ENCODE measurements around the gene TCF12. TPM values are rescaled to one million over a fixed set of nuclear protein-coding genes. Genes with fewer than 3 reads are reported as not detected.

Gene TCF12
- total RNA-seq, 1 donor from 2014 or later = 68.9 TPM

- H3K4me3 ChIP-seq (ENCODE audit: low read depth, low read length) = no peak overlapping the region
- no peak for DNase-seq (ENCODE audit: low read depth)
- no peak for TF ChIP-seq CTCF (conservative IDR thresholded peaks at IDR 0.05; ENCODE audit: low read depth, low read length)
These were observed 271.0 kb downstream of the TCF12 start for GRCh38 chr15:57189466-57189865.

- H3K4me3 ChIP-seq (ENCODE audit: low read depth, low read length) = no peak overlapping the region
- DNase-seq (ENCODE audit: low read depth) = no peak
- TF ChIP-seq CTCF (conservative IDR thresholded peaks at IDR 0.05; ENCODE audit: low read depth, low read length) = no peak
These were observed 271.8 kb downstream of the TCF12 start for GRCh38 chr15:57190208-57190607.

- DNase-seq (ENCODE audit: low read depth) = no peak
- no peak overlapping the region for H3K4me3 ChIP-seq (ENCODE audit: low read depth, low read length)
- TF ChIP-seq CTCF (conservative IDR thresholded peaks at IDR 0.05; ENCODE audit: low read depth, low read length) = no peak
These were observed 274.7 kb downstream of the TCF12 start for GRCh38 chr15:57193161-57193560.

- no peak for DNase-seq (ENCODE audit: low read depth)
- H3K4me3 ChIP-seq (ENCODE audit: low read depth, low read length) = no peak overlapping the region
- TF ChIP-seq CTCF (conservative IDR thresholded peaks at IDR 0.05; ENCODE audit: low read depth, low read length) = no peak
These were observed 276.9 kb downstream of the TCF12 start for GRCh38 chr15:57195326-57195725.

- TF ChIP-seq CTCF (conservative IDR thresholded peaks at IDR 0.05; ENCODE audit: low read depth, low read length) = no peak
- no peak overlapping the region for H3K4me3 ChIP-seq (ENCODE audit: low read depth, low read length)
- no peak for DNase-seq (ENCODE audit: low read depth)
These were observed 278.4 kb downstream of the TCF12 start for GRCh38 chr15:57196865-57197264.

GRCh38 chr15:57198131-57198530 lies 279.7 kb downstream of the TCF12 start:
- TF ChIP-seq CTCF (conservative IDR thresholded peaks at IDR 0.05; ENCODE audit: low read depth, low read length) = no peak
- no peak overlapping the region for H3K4me3 ChIP-seq (ENCODE audit: low read depth, low read length)
- no peak for DNase-seq (ENCODE audit: low read depth)

GRCh38 chr15:57198654-57199291 lies 280.3 kb downstream of the TCF12 start:
- no peak for DNase-seq (ENCODE audit: low read depth)
- no peak overlapping the region for H3K4me3 ChIP-seq (ENCODE audit: low read depth, low read length)
- no peak for TF ChIP-seq CTCF (conservative IDR thresholded peaks at IDR 0.05; ENCODE audit: low read depth, low read length)
